Measurements from ENCODE around the gene LRMDA. TPM values are rescaled to one million over a fixed set of nuclear protein-coding genes. Genes with fewer than 3 reads are reported as not detected.

Gene LRMDA
- total RNA-seq, 1 donor from 2014 or later: 18.7 TPM

GRCh38 chr10:75506930-75507329, 75.5 kb downstream of the LRMDA start:
- TF ChIP-seq, protein P1, sequence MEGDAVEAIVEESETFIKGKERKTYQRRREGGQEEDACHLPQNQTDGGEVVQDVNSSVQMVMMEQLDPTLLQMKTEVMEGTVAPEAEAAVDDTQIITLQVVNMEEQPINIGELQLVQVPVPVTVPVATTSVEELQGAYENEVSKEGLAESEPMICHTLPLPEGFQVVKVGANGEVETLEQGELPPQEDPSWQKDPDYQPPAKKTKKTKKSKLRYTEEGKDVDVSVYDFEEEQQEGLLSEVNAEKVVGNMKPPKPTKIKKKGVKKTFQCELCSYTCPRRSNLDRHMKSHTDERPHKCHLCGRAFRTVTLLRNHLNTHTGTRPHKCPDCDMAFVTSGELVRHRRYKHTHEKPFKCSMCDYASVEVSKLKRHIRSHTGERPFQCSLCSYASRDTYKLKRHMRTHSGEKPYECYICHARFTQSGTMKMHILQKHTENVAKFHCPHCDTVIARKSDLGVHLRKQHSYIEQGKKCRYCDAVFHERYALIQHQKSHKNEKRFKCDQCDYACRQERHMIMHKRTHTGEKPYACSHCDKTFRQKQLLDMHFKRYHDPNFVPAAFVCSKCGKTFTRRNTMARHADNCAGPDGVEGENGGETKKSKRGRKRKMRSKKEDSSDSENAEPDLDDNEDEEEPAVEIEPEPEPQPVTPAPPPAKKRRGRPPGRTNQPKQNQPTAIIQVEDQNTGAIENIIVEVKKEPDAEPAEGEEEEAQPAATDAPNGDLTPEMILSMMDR (IDR thresholded peaks at IDR 0.05; ENCODE audit: insufficient read depth, low read length, poor library complexity, severe bottlenecking): no peak
- no peak overlapping the region for H3K4me3 ChIP-seq (ENCODE audit: low read depth, low read length)
- no peak for DNase-seq (ENCODE audit: low read depth)
- H3K27me3 ChIP-seq (ENCODE audit: control insufficient read depth, insufficient read depth, low read length): peaks cover under 1% of the 10 kb centered on the region
- H3K36me3 ChIP-seq (ENCODE audit: control insufficient read depth, insufficient read depth, low read length): no peaks in the 10 kb centered on the region

GRCh38 chr10:75507469-75507868, 76.0 kb downstream of the LRMDA start:
- TF ChIP-seq, protein P1 (IDR thresholded peaks at IDR 0.05; ENCODE audit: insufficient read depth, low read length, poor library complexity, severe bottlenecking): no peak
- no peak overlapping the region for H3K4me3 ChIP-seq (ENCODE audit: low read depth, low read length)
- H3K27me3 ChIP-seq (ENCODE audit: control insufficient read depth, insufficient read depth, low read length): peaks cover 2% of the 10 kb centered on the region
- no peaks in the 10 kb centered on the region for H3K36me3 ChIP-seq (ENCODE audit: control insufficient read depth, insufficient read depth, low read length)
- DNase-seq (ENCODE audit: low read depth): no peak

DNA sequence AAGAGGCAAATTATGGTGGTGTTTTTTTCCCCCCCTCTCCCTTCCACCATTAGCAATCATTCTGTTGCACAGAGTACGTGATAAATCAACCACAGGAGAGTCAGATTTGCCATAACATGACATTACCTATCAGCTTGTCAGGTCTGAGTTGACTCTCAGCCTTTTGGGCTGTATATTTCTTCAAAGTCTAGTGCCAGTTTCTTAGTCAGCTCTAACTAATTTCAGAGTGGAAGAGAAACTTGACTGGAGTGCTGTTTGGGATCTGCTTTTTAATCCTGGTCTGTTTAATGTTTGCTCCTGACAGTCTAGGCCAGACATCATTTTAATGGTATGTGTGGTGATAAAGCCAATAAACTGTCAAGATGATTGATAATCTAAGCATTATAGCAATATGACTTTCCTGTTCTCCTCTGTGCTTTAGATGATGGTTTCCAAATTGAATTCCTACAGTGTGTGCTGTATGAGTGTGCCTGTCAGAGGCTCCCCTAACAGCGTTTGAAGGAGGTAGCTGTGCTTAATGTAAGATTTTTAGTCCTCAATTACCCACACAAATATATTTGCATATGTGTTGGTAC, 76.9 kb downstream of the LRMDA start:
- no peaks in the 10 kb centered on the region for H3K36me3 ChIP-seq (ENCODE audit: control insufficient read depth, insufficient read depth, low read length)
- no peak overlapping the region for H3K4me3 ChIP-seq (ENCODE audit: low read depth, low read length)
- no peak for DNase-seq (ENCODE audit: low read depth)
- H3K27me3 ChIP-seq (ENCODE audit: control insufficient read depth, insufficient read depth, low read length): peaks cover 2% of the 10 kb centered on the region
- TF ChIP-seq, protein P1 (IDR thresholded peaks at IDR 0.05; ENCODE audit: insufficient read depth, low read length, poor library complexity, severe bottlenecking): no peak

- Histone ChIP-seq H3K27me3 (ENCODE audit: control insufficient read depth, insufficient read depth, low read length) (peaks cover 2% of the 10 kb centered on the region), H3K4me3 (ENCODE audit: low read depth, low read length) (no peak overlapping the region), H3K36me3 (ENCODE audit: control insufficient read depth, insufficient read depth, low read length) (no peaks in the 10 kb centered on the region)
- DNase-seq (ENCODE audit: low read depth): no peak
- TF ChIP-seq, protein P1 (IDR thresholded peaks at IDR 0.05; ENCODE audit: insufficient read depth, low read length, poor library complexity, severe bottlenecking): no peak
Measured at GRCh38 chr10:75508814-75509306, 77.4 kb downstream of the LRMDA start.

GRCh38 chr10:75509706-75510105, 78.3 kb downstream of the LRMDA start:
- Histone ChIP-seq H3K4me3 (ENCODE audit: low read depth, low read length) (no peak overlapping the region), H3K27me3 (ENCODE audit: control insufficient read depth, insufficient read depth, low read length) (peaks cover 2% of the 10 kb centered on the region), H3K36me3 (ENCODE audit: control insufficient read depth, insufficient read depth, low read length) (no peaks in the 10 kb centered on the region)
- TF ChIP-seq, protein P1 (IDR thresholded peaks at IDR 0.05; ENCODE audit: insufficient read depth, low read length, poor library complexity, severe bottlenecking): no peak
- no peak for DNase-seq (ENCODE audit: low read depth)

- DNase-seq (ENCODE audit: low read depth): no peak
- no peaks in the 10 kb centered on the region for H3K36me3 ChIP-seq (ENCODE audit: control insufficient read depth, insufficient read depth, low read length)
- H3K27me3 ChIP-seq (ENCODE audit: control insufficient read depth, insufficient read depth, low read length): peaks cover 2% of the 10 kb centered on the region
- TF ChIP-seq, protein P1 (IDR thresholded peaks at IDR 0.05; ENCODE audit: insufficient read depth, low read length, poor library complexity, severe bottlenecking): no peak
- no peak overlapping the region for H3K4me3 ChIP-seq (ENCODE audit: low read depth, low read length)
Measured at GRCh38 chr10:75511011-75511410, 79.6 kb downstream of the LRMDA start.
